Adipocyte (in vitro differentiated cells): ENCODE results near the gene MAST4.
A peak's percentile ranks its signal among the peaks of the same experiment; 100 is the strongest.

Source experiments
- DNase-seq: peaks from one replicate; pipeline ENCODE4 v3.0.0-alpha.2; 2015; ENCODE audit warnings: low read depth
- H3K27me3 ChIP-seq: replicated peaks from 2 replicates; pipeline ENCODE4 v1.7.0; 2013; ENCODE audit warnings: mild to moderate bottlenecking, low read length, moderate library complexity; ENCODE audit not compliant: control insufficient read depth, insufficient read depth
- H3K36me3 ChIP-seq: 2 replicates; pipeline ENCODE4 v1.7.0; 2013; ENCODE audit warnings: low read length, mild to moderate bottlenecking, moderate library complexity; ENCODE audit not compliant: control insufficient read depth, insufficient read depth, severe bottlenecking
- H3K4me1 ChIP-seq: 2 replicates; pipeline ENCODE4 v1.7.0; 2013; ENCODE audit warnings: mild to moderate bottlenecking, low read length, moderate library complexity; ENCODE audit not compliant: control insufficient read depth, insufficient read depth
- H3K4me3 ChIP-seq: 2 replicates; pipeline ENCODE4 v1.7.0; 2013; ENCODE audit warnings: mild to moderate bottlenecking, low read length, moderate library complexity
- H3K9ac ChIP-seq: 2 replicates; pipeline ENCODE4 v1.7.0; 2013; ENCODE audit warnings: mild to moderate bottlenecking, low read length, moderate library complexity
- H3K9me3 ChIP-seq: 2 replicates; pipeline ENCODE4 v1.7.0; 2013; ENCODE audit warnings: mild to moderate bottlenecking, low read length, moderate library complexity; ENCODE audit not compliant: control insufficient read depth

The MAST4 gene

GRCh38 chr5:67003935-67004729, 407.9 kb downstream of the MAST4 start:
- peak overlapping the region; percentile 95 for H3K9ac ChIP-seq
- peak; percentile 83 for DNase-seq
- H3K36me3 ChIP-seq: no peaks in the 10 kb centered on the region
- H3K4me3 ChIP-seq: peak overlapping the region; percentile 87
- H3K27me3 ChIP-seq: no peaks in the 10 kb centered on the region
- H3K9me3 ChIP-seq: no peaks in the 10 kb centered on the region
- peaks cover 43% of the 10 kb centered on the region for H3K4me1 ChIP-seq

- Histone ChIP-seq H3K27me3 (no peaks in the 10 kb centered on the region), H3K4me3 (peak overlapping the region; percentile 87), H3K9ac (peak overlapping the region; percentile 95), H3K9me3 (no peaks in the 10 kb centered on the region), H3K36me3 (no peaks in the 10 kb centered on the region), H3K4me1 (peaks cover 47% of the 10 kb centered on the region)
- DNase-seq: peak; percentile 54
Measured at GRCh38 chr5:67004730-67005350, 408.6 kb downstream of the MAST4 start.

- Histone ChIP-seq H3K36me3 (no peaks in the 10 kb centered on the region), H3K9me3 (no peaks in the 10 kb centered on the region), H3K4me3 (peak overlapping the region; percentile 87), H3K4me1 (peaks cover 52% of the 10 kb centered on the region), H3K9ac (peak overlapping the region; percentile 95), H3K27me3 (no peaks in the 10 kb centered on the region)
- no peak for DNase-seq
Measured at GRCh38 chr5:67005737-67006499, 409.7 kb downstream of the MAST4 start.

- Histone ChIP-seq H3K27me3 (no peaks in the 10 kb centered on the region), H3K4me3 (peak overlapping the region; percentile 87), H3K4me1 (peaks cover 55% of the 10 kb centered on the region), H3K9ac (peak overlapping the region; percentile 95), H3K36me3 (no peaks in the 10 kb centered on the region), H3K9me3 (no peaks in the 10 kb centered on the region)
- DNase-seq: no peak
Measured at GRCh38 chr5:67006500-67006848, 410.3 kb downstream of the MAST4 start.

GRCh38 chr5:67009028-67009427, 412.8 kb downstream of the MAST4 start:
- DNase-seq: no peak
- H3K9me3 ChIP-seq: no peaks in the 10 kb centered on the region
- no peaks in the 10 kb centered on the region for H3K27me3 ChIP-seq
- H3K4me1 ChIP-seq: peaks cover 47% of the 10 kb centered on the region
- no peak overlapping the region for H3K9ac ChIP-seq
- no peaks in the 10 kb centered on the region for H3K36me3 ChIP-seq
- no peak overlapping the region for H3K4me3 ChIP-seq

GRCh38 chr5:67010684-67011409, 414.7 kb downstream of the MAST4 start:
- H3K36me3 ChIP-seq: no peaks in the 10 kb centered on the region
- H3K9me3 ChIP-seq: no peaks in the 10 kb centered on the region
- no peaks in the 10 kb centered on the region for H3K27me3 ChIP-seq
- peaks cover 60% of the 10 kb centered on the region for H3K4me1 ChIP-seq
- peak overlapping the region; percentile 18 for H3K9ac ChIP-seq
- no peak for DNase-seq
- H3K4me3 ChIP-seq: peak overlapping the region; percentile 51

- no peak for DNase-seq
- no peaks in the 10 kb centered on the region for H3K27me3 ChIP-seq
- H3K9ac ChIP-seq: peak overlapping the region; percentile 18
- H3K36me3 ChIP-seq: no peaks in the 10 kb centered on the region
- H3K4me3 ChIP-seq: peak overlapping the region; percentile 51
- H3K4me1 ChIP-seq: peaks cover 60% of the 10 kb centered on the region
- no peaks in the 10 kb centered on the region for H3K9me3 ChIP-seq
Measured at GRCh38 chr5:67011422-67011821, 415.2 kb downstream of the MAST4 start.

- no peak for DNase-seq
- Histone ChIP-seq H3K9me3 (no peaks in the 10 kb centered on the region), H3K4me1 (peaks cover 61% of the 10 kb centered on the region), H3K4me3 (peak overlapping the region; percentile 6), H3K36me3 (no peaks in the 10 kb centered on the region), H3K9ac (no peak overlapping the region), H3K27me3 (no peaks in the 10 kb centered on the region)
Measured at GRCh38 chr5:67012171-67012570, 416.0 kb downstream of the MAST4 start.

- Histone ChIP-seq H3K9me3 (no peaks in the 10 kb centered on the region), H3K9ac (no peak overlapping the region), H3K4me1 (peaks cover 60% of the 10 kb centered on the region), H3K4me3 (no peak overlapping the region), H3K27me3 (no peaks in the 10 kb centered on the region), H3K36me3 (no peaks in the 10 kb centered on the region)
- DNase-seq: no peak
Measured at GRCh38 chr5:67013719-67014118, 417.5 kb downstream of the MAST4 start.

GRCh38 chr5:67014191-67014590, 418.0 kb downstream of the MAST4 start:
- H3K9ac ChIP-seq: peak overlapping the region; percentile 18
- H3K36me3 ChIP-seq: no peaks in the 10 kb centered on the region
- DNase-seq: no peak
- no peaks in the 10 kb centered on the region for H3K27me3 ChIP-seq
- no peak overlapping the region for H3K4me3 ChIP-seq
- H3K4me1 ChIP-seq: peaks cover 63% of the 10 kb centered on the region
- H3K9me3 ChIP-seq: no peaks in the 10 kb centered on the region

GRCh38 chr5:67014957-67015400, 418.8 kb downstream of the MAST4 start:
- peaks cover 67% of the 10 kb centered on the region for H3K4me1 ChIP-seq
- peak overlapping the region; percentile 83 for H3K9ac ChIP-seq
- H3K27me3 ChIP-seq: no peaks in the 10 kb centered on the region
- H3K4me3 ChIP-seq: peak overlapping the region; percentile 79
- H3K9me3 ChIP-seq: no peaks in the 10 kb centered on the region
- no peaks in the 10 kb centered on the region for H3K36me3 ChIP-seq
- no peak for DNase-seq
